Ovary (tissue), 3 donors: Measurements from ENCODE around the gene NKX6-2.

Experiments
- EP300 ChIP-seq: sonication (generic); formaldehyde crosslinking; IDR thresholded peaks from one replicate; pipeline ENCODE4 v1.6.1; 2017; ENCODE audit warnings: antibody characterized with exemption
- TF ChIP-seq, protein P1 (sequence below), 3 donors: fragments of 450-650 bp in 2 of 3; fragments of 200-600 bp in 1 of 3; IDR thresholded peaks; one replicate each; pipeline versions ENCODE4 v1.5.1 to v1.8.0; 2016 to 2022; ENCODE audit warnings: antibody characterized with exemption in 3 of 3, mild to moderate bottlenecking in 1 of 3
- donor health status: DM: no; HTN: no; CAD: no.

DNA sequence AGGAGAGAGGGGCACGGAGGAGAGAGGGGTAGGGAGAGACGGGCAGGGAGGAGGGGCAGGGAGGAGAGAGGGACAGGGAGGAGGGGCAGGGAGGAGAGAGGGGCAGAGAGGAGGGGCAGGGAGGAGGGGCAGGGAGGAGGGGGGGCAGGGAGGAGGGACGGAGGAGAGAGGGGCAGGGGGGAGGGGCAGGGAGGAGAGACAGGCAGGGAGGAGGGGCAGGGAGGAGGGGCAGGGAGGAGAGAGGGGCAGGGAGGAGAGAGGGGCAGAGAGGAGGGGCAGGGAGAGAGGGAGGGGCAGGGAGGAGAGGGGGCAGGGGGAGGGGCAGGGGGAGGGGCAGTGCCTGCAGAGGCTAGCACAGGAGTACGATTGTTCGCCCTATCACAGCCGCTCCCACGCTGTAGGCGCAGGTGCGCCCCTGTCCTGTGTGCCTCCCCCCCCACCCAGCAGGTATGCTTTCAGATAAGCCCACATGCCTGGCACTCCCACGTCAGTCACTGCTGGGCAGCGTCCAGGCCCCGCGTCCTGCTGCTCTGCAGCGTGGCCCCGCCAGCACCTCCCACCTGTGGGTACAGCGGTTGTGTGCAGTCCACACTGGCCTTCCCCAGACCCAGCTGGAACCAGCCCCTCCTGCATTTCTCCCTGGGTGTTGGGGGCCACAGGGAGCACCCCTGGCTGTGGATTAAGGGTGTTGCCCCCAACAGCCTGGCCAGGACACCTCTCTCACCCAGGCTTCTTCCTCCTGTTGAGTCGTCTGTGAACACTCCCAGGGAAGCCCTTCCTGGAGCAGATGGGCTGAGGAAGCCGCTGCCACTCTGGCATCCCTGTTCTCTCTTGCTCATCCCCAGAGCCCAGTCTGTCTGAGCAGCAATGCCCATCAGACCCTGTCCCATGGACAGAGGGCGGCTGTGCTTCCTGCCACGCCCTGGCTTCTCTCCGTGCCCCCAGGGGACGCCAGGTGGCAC, 10.8 kb downstream of the NKX6-2 start:
- TF ChIP-seq EP300, result no peak
- TF ChIP-seq, protein P1, sequence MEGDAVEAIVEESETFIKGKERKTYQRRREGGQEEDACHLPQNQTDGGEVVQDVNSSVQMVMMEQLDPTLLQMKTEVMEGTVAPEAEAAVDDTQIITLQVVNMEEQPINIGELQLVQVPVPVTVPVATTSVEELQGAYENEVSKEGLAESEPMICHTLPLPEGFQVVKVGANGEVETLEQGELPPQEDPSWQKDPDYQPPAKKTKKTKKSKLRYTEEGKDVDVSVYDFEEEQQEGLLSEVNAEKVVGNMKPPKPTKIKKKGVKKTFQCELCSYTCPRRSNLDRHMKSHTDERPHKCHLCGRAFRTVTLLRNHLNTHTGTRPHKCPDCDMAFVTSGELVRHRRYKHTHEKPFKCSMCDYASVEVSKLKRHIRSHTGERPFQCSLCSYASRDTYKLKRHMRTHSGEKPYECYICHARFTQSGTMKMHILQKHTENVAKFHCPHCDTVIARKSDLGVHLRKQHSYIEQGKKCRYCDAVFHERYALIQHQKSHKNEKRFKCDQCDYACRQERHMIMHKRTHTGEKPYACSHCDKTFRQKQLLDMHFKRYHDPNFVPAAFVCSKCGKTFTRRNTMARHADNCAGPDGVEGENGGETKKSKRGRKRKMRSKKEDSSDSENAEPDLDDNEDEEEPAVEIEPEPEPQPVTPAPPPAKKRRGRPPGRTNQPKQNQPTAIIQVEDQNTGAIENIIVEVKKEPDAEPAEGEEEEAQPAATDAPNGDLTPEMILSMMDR (IDR thresholded peaks at IDR 0.05), result no peak
